WTC11 (cell line): ENCODE results near the gene MAGEC3.

Experiments used
- CTCF ChIP-seq: fragments of 200-600 bp; IDR thresholded peaks from 2 replicates; pipeline ENCODE4 v1.8.0; 2022; ENCODE audit warnings: antibody characterized with exemption
- IRF2 ChIP-seq: sonication (generic); formaldehyde crosslinking; IDR thresholded peaks from 2 replicates; pipeline ENCODE4 v1.8.0; 2022; ENCODE audit warnings: low read depth, missing genetic modification reagents, borderline replicate concordance
- PRDM15 ChIP-seq: sonication (generic); formaldehyde crosslinking; IDR thresholded peaks from 2 replicates; pipeline ENCODE4 v1.8.0; 2022; ENCODE audit warnings: missing genetic modification reagents
- ZNF416 ChIP-seq: fragments of 250-450 bp; sonication (Bioruptor Pico); IDR thresholded peaks from 2 replicates; pipeline ENCODE4 v1.9.0; 2021; ENCODE audit warnings: mild to moderate bottlenecking, inconsistent platforms

GRCh38 chrX:141924293-141924692 is 86.2 kb downstream of the MAGEC3 start:
- TF ChIP-seq ZNF416 (no peak), CTCF (no peak), IRF2 (CRISPR knock-in tag) (no peak), PRDM15 (CRISPR knock-in tag) (no peak)
